Putamen (tissue), 1 donor: ENCODE measurements around the gene RBMS1.

Experiments
- DNase-seq: peaks from one replicate; pipeline ENCODE4 v3.0.0-alpha.2; 2016; ENCODE audit warnings: low spot score

The RBMS1 gene

GRCh38 chr2:160408959-160409291, 84.7 kb downstream of the RBMS1 start:
- no peak for DNase-seq

GRCh38 chr2:160408173-160408958, 85.2 kb downstream of the RBMS1 start:
- DNase-seq = no peak

GRCh38 chr2:160407393-160408172, 86.0 kb downstream of the RBMS1 start:
- DNase-seq = no peak

- peak; percentile 80 for DNase-seq
Observed at GRCh38 chr2:160406591-160407392, 86.8 kb downstream of the RBMS1 start.

GRCh38 chr2:160405077-160405867, 88.3 kb downstream of the RBMS1 start:
- DNase-seq = no peak

- DNase-seq = no peak
Observed at GRCh38 chr2:160402997-160403979, 90.3 kb downstream of the RBMS1 start.

GRCh38 chr2:160402501-160402900, 91.1 kb downstream of the RBMS1 start:
- DNase-seq = no peak

GRCh38 chr2:160401895-160402294, 91.7 kb downstream of the RBMS1 start:
- DNase-seq = no peak

GRCh38 chr2:160399880-160400279, 93.7 kb downstream of the RBMS1 start:
- no peak for DNase-seq

GRCh38 chr2:160397530-160397865, 96.1 kb downstream of the RBMS1 start:
- no peak for DNase-seq

GRCh38 chr2:160394153-160394552, 99.5 kb downstream of the RBMS1 start:
- DNase-seq = no peak

- DNase-seq = no peak
Observed at GRCh38 chr2:160392201-160392600, 101.4 kb downstream of the RBMS1 start.

GRCh38 chr2:160390544-160391455, 102.8 kb downstream of the RBMS1 start:
- no peak for DNase-seq

- DNase-seq = no peak
Observed at GRCh38 chr2:160389875-160390274, 103.7 kb downstream of the RBMS1 start.

GRCh38 chr2:160388464-160389263, 104.9 kb downstream of the RBMS1 start:
- no peak for DNase-seq

- peak; percentile 58 for DNase-seq
Observed at GRCh38 chr2:160387558-160388262, 105.9 kb downstream of the RBMS1 start.

GRCh38 chr2:160384791-160385190, 108.8 kb downstream of the RBMS1 start:
- DNase-seq = no peak

- no peak for DNase-seq
Observed at GRCh38 chr2:160381425-160381951, 112.1 kb downstream of the RBMS1 start.
